Hematopoietic multipotent progenitor cell treated with erythropoietin and hydrocortisone succinate and interleukin-3 and kit ligand, for 8 days (in vitro differentiated cells): Measurements from ENCODE around the gene HHIPL1.

ENCODE experiments used
- DNase-seq: peaks from one replicate; pipeline ENCODE4 v3.0.0-alpha.2; 2015

Gene HHIPL1

DNA sequence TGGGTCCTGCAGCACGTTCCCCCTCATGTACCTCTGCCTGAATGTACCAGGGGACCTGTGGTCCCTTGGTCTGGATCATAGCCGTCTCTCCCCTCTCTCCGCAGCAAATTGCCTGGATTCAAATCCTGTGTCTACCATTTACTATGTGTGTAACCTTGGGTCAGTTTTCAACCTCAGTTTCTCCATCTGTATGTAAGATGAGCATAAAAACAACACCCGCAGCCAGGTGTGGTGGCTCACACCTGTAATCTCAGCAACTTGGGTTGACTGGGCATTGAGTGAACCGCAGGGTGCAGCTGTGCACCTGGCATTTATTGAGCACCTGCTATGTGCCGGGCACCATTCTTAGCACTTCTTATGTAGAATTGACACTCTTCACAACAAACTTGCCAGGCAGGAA lies 53.3 kb downstream of the HHIPL1 start:
- DNase-seq = no peak

- no peak for DNase-seq
Measured at GRCh38 chr14:99698642-99699041, 53.7 kb downstream of the HHIPL1 start.

DNA sequence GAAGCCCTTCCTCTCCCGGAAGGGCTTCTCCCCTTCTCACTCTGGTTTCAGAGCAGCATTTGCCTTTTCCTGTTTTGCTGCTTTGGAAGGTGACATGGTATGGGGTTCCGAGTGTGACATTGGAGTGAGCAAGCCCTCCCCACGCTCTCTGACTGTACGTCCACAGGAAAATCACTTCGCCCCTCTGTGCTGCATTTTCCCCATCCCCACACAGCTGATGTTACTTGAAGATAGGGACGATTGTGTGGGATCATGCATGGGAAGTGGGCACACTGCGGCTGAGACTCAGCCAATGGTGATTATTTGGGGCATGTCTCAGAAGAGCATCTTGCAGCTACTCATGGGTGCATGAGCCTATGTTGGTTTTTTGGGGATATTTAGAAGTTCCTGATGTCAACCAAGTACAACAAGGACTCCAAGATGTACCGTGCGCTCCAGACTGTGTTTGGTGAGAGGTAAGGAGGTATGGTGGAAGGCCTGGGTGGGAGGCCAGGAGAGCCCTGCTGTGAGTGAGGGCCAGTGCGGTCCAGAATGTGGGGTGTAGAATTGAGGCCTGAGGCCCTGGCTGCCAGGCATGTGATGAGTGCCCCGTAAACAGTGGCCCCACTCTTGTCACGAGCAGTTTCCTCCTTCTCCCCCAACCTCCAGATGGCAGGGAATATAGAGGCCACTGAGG lies 54.3 kb downstream of the HHIPL1 start:
- DNase-seq = no peak

- no peak for DNase-seq
Measured at GRCh38 chr14:99699861-99700260, 54.9 kb downstream of the HHIPL1 start.

DNA sequence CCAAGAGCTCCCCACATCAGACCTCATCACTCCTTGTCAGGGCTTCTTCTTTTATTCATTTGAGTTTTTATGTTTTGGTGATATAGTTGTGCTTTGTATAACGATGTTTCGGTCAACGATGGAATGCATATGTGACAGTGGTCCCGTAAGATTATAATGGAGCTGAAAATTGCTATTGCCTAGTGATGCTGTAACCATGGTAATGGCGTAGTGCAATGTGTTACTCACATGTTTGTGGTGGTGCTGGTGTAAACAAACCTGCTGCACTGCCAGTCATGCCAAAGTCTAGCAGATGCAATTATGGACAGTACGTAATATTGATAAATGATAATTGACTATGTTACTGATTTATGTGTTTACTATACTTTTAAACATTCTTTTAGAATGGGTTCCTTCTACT lies 55.5 kb downstream of the HHIPL1 start:
- no peak for DNase-seq

- DNase-seq = no peak
Measured at GRCh38 chr14:99701260-99701659, 56.3 kb downstream of the HHIPL1 start.

DNA sequence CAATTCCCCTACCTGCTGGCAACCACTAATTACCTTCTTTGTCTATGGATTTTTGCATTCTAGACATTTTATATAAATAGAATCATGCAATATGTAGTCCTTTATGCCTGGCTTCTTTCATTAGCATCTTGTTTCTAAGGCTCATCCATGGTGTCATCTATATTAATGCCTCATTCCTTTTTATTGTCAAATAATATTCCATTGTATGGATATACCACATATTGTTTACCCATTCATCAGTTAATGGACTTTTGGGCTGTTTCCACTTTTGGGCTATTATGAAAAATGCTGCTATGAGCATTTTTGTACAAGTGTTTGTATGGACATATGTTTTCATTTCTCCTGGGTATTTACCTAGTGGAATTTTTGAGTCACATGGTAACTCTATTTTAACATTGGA lies 57.2 kb downstream of the HHIPL1 start:
- no peak for DNase-seq

DNA sequence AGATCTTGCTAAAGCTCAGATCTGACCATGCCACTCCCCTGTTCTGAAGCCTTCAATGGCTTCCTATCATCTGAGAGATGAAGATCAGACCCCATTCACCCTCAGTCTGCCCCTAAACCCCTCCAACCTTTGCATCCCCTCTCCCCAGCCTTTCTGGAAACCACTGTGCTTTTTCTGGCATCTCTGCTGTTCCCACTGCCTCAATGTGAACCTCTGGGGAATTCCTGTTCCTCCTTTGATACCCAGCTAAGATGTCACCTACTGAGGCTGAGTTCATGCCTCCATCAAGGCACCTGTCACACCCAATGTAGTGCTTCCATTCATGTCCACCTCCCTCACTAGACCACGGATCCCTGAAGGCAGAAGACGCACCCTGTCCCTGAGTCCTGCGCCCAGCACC lies 58.5 kb downstream of the HHIPL1 start:
- DNase-seq = no peak

DNA sequence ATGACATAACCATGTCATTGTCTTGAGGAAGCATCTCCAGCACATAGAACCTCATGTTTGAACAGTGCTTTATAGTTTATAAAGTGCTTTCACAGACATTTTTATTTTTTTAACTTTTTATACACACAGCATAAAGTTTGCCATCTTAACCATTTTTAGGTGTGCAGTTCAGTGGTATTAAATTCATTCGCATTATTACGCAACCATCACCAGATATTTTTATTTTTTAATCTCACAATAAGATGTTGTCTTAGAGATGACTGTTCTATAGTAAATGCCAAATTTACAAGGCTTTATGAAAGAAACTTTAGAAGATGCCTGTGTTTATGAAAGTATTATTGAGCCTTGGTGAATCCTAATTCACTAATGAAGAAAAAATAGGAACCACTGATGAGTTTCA lies 59.1 kb downstream of the HHIPL1 start:
- DNase-seq = no peak

DNA sequence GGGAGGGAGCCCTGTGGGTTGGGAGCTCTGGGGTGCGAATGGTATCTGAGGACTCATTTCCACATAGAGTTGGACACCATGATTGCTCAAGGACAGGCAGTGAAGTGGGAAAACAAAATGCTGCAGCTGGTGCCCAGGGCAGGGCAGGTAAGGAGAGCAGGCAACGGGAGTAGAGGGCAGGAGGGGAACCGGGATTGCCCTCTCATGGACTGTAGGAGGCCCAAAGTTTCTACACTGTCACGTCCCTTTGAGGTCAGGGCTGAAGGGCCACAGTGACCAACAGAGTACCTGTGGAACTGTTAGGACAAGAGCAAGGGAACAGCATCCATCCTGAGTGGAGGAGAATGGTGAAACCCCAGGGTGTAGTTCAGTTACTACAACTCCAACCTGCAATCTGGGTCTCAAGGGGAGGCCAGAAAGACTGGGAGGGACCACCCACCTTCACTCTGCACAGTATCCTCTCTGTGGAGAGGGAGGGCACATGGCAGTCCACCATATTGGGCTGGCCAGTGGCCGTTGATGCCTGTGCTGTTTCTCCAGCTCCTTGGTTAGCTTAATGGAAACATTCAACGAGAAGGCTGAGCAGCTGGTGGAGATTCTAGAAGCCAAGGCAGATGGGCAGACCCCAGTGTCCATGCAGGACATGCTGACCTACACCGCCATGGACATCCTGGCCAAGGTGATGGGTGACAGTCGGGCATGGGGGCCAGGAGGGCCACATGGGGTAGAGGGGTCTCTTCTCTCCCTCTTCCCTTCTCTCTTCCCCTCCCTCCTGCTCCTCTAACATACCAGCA lies 61.4 kb downstream of the HHIPL1 start:
- DNase-seq = no peak

GRCh38 chr14:99707420-99707819 lies 62.5 kb downstream of the HHIPL1 start:
- DNase-seq = no peak

- DNase-seq = no peak
Measured at GRCh38 chr14:99707921-99708320, 63.0 kb downstream of the HHIPL1 start.

DNA sequence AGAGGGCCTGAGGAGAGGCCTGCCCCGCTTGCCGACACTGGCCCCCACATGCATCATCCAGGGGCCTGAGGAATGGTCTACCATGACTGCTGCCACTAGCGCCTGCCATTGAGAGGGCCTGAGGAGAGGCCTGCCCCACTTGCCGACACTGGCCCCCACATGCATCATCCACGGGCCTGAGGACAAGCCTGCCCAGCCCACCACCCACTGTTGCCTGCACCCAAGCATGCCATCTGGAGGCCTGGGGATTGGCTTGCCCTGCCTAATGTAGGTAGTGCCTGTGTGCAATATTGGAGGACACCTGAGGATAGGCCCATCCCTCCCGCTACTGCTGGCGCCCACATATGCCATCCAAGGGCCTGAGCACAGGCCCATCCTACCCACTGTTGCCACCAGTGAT lies 63.5 kb downstream of the HHIPL1 start:
- no peak for DNase-seq

DNA sequence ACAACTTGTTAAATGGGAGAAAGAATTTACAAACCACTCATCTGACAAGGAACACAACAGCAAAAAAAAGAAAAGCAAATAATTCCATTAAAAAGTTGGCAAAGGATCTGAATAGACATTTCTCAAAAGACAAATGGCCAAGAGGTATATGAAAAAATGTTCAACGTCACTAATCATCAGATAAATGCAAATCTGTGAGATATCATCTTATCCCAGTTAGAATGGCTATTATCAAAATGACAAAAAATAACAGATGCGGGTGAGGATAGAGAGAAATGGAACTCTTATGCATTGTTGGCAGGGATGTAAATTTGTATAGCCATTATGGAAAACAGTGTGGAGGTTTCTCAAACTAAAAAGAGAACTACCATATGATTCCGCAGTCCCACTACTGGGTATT lies 69.0 kb downstream of the HHIPL1 start:
- no peak for DNase-seq

DNA sequence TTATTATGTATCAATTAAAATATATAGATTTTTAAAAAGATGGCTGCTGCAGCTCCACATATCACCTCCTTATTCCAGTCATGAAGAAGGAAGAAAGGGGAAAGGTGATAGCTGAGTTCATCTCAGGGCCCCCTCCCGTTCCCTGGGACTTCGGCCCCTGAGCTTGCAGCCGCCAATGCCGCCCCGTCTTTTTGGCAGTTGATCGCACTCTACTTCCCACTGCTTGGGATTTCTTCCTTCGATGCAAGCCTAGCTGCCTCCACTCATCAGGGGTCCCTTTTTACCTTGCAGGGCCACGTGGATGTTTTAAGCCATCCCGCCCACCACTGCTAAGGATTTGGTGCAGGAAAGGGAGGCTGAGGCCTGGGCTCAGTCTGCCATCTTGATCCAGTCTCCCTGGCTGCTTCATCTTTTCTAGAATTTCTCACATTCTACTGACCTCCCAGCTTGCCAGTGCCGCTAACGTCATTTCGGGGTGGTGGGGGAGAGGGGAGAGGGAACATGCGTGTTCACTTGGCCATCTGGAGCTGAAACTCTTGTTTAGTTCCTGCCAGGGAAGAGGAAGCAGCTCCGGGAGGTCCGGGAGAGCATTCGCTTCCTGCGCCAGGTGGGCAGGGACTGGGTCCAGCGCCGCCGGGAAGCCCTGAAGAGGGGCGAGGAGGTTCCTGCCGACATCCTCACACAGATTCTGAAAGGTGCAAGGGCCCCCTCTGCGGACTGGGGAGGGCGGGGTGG lies 70.5 kb downstream of the HHIPL1 start:
- no peak for DNase-seq

DNA sequence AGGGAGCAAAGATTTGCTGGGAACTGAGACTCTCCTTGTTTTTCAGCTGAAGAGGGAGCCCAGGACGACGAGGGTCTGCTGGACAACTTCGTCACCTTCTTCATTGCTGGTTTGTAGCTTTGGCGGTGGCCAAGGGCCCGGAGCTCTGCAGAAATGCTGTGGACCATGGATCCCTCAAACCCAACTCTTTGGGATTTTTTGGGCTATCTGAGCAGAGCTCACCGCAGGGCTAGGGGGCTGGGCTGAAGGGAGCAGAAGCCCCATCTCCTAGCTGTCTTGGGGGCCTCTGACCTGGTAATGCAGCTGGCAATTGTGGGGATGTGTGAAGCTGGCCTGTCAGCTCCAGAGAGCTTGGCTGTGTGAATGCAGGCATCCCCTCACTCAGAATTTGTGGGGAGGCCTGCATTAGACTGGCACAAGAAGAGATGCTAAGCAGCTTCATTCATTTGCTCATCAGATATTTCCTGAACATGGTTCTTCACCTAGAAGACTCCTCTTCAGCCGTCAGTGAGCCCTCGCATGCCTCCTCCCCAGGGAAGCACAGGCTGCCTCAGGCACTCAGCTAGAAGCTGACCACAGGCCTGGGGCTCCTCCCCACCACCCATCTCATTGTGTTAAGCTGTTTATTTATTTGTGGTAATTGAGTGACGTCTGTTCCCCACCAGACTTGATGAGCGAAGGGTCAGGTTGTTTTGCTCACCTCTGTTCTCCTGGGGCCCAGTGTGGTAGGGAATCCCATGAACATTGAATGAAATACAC lies 71.3 kb downstream of the HHIPL1 start:
- no peak for DNase-seq

GRCh38 chr14:99716850-99717681 lies 72.1 kb downstream of the HHIPL1 start:
- DNase-seq = no peak

DNA sequence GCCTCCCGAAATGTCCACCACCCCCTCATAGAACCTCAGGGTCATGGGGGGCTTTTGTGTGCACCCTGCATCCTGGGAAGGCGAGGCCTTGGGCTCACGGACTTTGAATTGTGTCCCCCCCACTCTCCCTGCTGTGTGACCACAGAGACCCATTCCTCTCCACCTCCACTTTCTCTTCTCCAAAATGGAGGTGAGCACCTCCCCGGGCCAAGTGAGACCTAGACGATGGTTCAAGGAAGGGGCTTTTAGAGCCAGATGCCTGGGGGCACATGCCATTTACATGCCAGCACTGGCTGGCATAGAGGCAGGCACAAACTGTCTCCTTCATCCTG lies 72.7 kb downstream of the HHIPL1 start:
- no peak for DNase-seq

GRCh38 chr14:99718031-99718810 lies 73.3 kb downstream of the HHIPL1 start:
- no peak for DNase-seq

DNA sequence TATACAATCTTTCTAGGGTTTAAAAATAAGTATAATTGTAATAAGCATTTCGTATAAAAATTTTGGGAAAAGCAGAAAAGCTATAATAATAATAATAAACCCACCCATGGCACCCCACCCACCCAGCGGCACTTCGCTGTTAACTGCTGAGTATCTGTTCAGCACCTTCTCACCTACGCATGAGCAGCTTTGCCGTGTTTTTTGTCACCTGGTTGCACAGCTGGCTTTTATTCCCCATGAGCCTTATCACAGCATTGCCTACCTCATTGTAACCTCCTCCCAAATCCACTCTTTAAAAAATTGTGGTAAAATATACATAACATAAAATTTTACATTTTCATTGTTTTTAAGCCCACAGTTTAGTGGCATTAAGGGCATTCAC lies 73.9 kb downstream of the HHIPL1 start:
- no peak for DNase-seq

DNA sequence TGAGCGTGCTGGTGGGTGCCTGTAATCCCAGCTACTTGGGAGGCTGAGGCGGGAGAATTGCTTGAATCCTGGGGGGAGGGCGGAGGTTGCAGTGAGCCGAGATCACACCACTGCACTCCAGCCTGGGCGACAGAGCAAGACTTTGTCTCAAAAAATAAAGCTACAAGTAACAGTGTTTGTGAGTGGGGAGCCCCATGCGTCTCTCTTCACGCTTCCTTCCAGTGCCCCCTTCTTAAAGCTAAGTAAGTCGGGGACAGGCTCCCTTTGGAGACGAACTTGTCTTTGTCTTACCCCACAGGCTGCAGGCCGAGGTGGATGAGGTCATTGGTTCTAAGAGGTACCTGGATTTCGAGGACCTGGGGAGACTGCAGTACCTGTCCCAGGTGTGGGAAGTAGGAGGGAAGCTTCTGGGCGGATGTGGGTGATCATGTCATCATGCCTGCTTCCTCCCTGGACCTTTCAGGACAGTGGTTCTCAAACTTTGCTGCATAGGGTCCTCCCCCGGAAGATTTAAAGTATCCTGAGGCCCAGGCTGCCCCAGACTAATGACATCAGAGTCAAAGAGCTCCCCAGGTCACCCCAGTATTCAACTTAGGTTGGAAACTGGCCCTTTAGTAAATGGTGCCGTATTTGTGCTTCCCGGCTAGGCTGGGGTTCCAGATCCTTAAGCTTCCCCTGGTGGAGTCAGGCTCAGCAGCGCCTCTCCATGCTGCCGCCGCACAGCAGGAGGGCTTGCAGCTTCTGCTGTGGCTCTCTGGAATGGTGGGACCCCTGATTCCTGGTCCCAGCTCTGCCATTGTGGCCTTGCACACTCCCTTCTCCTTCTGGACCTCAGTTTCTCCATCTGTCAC lies 76.2 kb downstream of the HHIPL1 start:
- DNase-seq = no peak
